Liver (tissue), 9 donors: Measurements from ENCODE around the gene TSPAN12. TPM values are rescaled to one million over a fixed set of nuclear protein-coding genes. Genes with fewer than 3 reads are reported as not detected.

Source experiments
- DNase-seq: peaks from one replicate; pipeline ENCODE4 v3.0.0-alpha.2; 2017; ENCODE audit warnings: low spot score
- H3K27ac ChIP-seq, 2 donors: one replicate each; pipeline ENCODE4 v1.7.0; 2013; ENCODE audit warnings: inconsistent platforms in 2 of 2, low read length in 2 of 2, control low read depth in 1 of 2, low read depth in 1 of 2, mild to moderate bottlenecking in 1 of 2
- H3K27me3 ChIP-seq, 4 donors: one replicate each; pipeline versions ENCODE4 v1.6.1 to v1.7.0; 2013; ENCODE audit warnings: low read length in 3 of 4, inconsistent platforms in 1 of 4, mild to moderate bottlenecking in 1 of 4, moderate library complexity in 1 of 4; ENCODE audit not compliant: control insufficient read depth in 4 of 4, insufficient read depth in 4 of 4
- H3K36me3 ChIP-seq, 4 donors: one replicate each; pipeline versions ENCODE4 v1.6.1 to v1.7.0; 2013; ENCODE audit warnings: low read length in 3 of 4, mild to moderate bottlenecking in 3 of 4, low read depth in 1 of 4, moderate library complexity in 1 of 4; ENCODE audit not compliant: control insufficient read depth in 4 of 4, insufficient read depth in 3 of 4
- H3K4me1 ChIP-seq, 4 donors: one replicate each; pipeline versions ENCODE4 v1.6.1 to v1.7.0; 2013; ENCODE audit warnings: low read length in 3 of 4, mild to moderate bottlenecking in 3 of 4, moderate library complexity in 1 of 4; ENCODE audit not compliant: control insufficient read depth in 4 of 4, insufficient read depth in 4 of 4
- H3K4me3 ChIP-seq, 3 donors: one replicate each; pipeline versions ENCODE4 v1.6.1 to v1.7.0; 2013; ENCODE audit warnings: low read length in 3 of 3, control low read depth in 1 of 3, low read depth in 1 of 3, mild to moderate bottlenecking in 1 of 3
- H3K9ac ChIP-seq, 2 donors: one replicate each; pipeline ENCODE4 v1.7.0; 2013; ENCODE audit warnings: low read length in 2 of 2, mild to moderate bottlenecking in 2 of 2, moderate library complexity in 2 of 2, control low read depth in 1 of 2, low read depth in 1 of 2
- H3K9me3 ChIP-seq, 4 donors: one replicate each; pipeline versions ENCODE4 v1.6.1 to v1.7.0; 2013; ENCODE audit warnings: low read length in 3 of 4; ENCODE audit not compliant: control insufficient read depth in 4 of 4
- ATF3 ChIP-seq: IDR thresholded peaks from 2 replicates; pipeline ENCODE4 v1.6.1; 2016; ENCODE audit warnings: antibody characterized with exemption
- CTCF ChIP-seq: fragments of 150-350 bp; IDR thresholded peaks from 2 replicates; pipeline ENCODE4 v1.5.1; 2017; ENCODE audit warnings: improper control_type of control experiment, low read depth, low read length; ENCODE audit not compliant: missing input control
- EGR1 ChIP-seq, 2 donors: IDR thresholded peaks; 2 replicates each; pipeline ENCODE4 v1.6.1; 2016 to 2018; ENCODE audit warnings: antibody characterized with exemption in 2 of 2, low read depth in 2 of 2
- FOXA1 ChIP-seq: IDR thresholded peaks from 2 replicates; pipeline ENCODE4 v1.6.1; 2016; ENCODE audit warnings: antibody characterized with exemption
- FOXA2 ChIP-seq: IDR thresholded peaks from 2 replicates; pipeline ENCODE4 v1.6.1; 2016; ENCODE audit warnings: antibody characterized with exemption
- GABPA ChIP-seq, 2 donors: IDR thresholded peaks in 1 of 2; conservative IDR thresholded peaks in 1 of 2; 2 replicates each; pipeline ENCODE4 v1.6.1; 2016; ENCODE audit warnings: antibody characterized with exemption in 2 of 2, mild to moderate bottlenecking in 1 of 2, moderate library complexity in 1 of 2
- HNF4A ChIP-seq, 2 donors: conservative IDR thresholded peaks; 2 replicates each; pipeline ENCODE4 v1.6.1; 2016; ENCODE audit warnings: antibody characterized with exemption in 2 of 2, mild to moderate bottlenecking in 2 of 2
- HNF4G ChIP-seq: IDR thresholded peaks from 2 replicates; pipeline ENCODE4 v1.6.1; 2016; ENCODE audit warnings: antibody characterized with exemption
- JUND ChIP-seq, 2 donors: IDR thresholded peaks; 2 replicates each; pipeline ENCODE4 v1.6.1; 2016; ENCODE audit warnings: antibody characterized with exemption in 2 of 2
- MAX ChIP-seq: IDR thresholded peaks from 2 replicates; pipeline ENCODE4 v1.6.1; 2016; ENCODE audit warnings: antibody characterized with exemption
- NR2F2 ChIP-seq: IDR thresholded peaks from 2 replicates; pipeline ENCODE4 v1.6.1; 2016; ENCODE audit warnings: antibody characterized with exemption
- RAD21 ChIP-seq, 2 donors: IDR thresholded peaks; 2 replicates each; pipeline ENCODE4 v1.6.1; 2016; ENCODE audit warnings: antibody characterized with exemption in 2 of 2, mild to moderate bottlenecking in 2 of 2
- REST ChIP-seq: IDR thresholded peaks from 2 replicates; pipeline ENCODE4 v1.6.1; 2016; ENCODE audit warnings: antibody characterized with exemption, mild to moderate bottlenecking
- RXRA ChIP-seq, 2 donors: IDR thresholded peaks; 2 replicates each; pipeline ENCODE4 v1.6.1; 2017 to 2018; ENCODE audit warnings: antibody characterized with exemption in 2 of 2, mild to moderate bottlenecking in 1 of 2
- SP1 ChIP-seq: IDR thresholded peaks from 2 replicates; pipeline ENCODE4 v1.6.1; 2018; ENCODE audit warnings: antibody characterized with exemption, mild to moderate bottlenecking
- TAF1 ChIP-seq: conservative IDR thresholded peaks from 2 replicates; pipeline ENCODE4 v1.6.1; 2016; ENCODE audit warnings: antibody characterized with exemption, mild to moderate bottlenecking
- YY1 ChIP-seq: IDR thresholded peaks from 2 replicates; pipeline ENCODE4 v1.6.1; 2016; ENCODE audit warnings: antibody characterized with exemption, mild to moderate bottlenecking
- ZBTB33 ChIP-seq: IDR thresholded peaks from 2 replicates; pipeline ENCODE4 v1.6.1; 2016; ENCODE audit warnings: antibody characterized with exemption
- WGBS: extraction: QIAGEN DNeasy Blood & Tissue Kit; methylation state at CpG from one replicate; pipeline ENCODE4 v1.1.7; 2013; 5-methylcytosine and 5-hydroxymethylcytosine counted together
- polyA plus RNA-seq, 2 donors: library from polyadenylated mRNA; stranded (reverse) in 1 of 2; unstranded in 1 of 2; fragments of 200-250 nt in 1 of 2; fragments of >200 nt in 1 of 2; fragmentation: Nextera tagmentation in 1 of 2; extraction: Ambion mirVana in 1 of 2; gene quantifications; one replicate each; pipeline versions ENCODE4 v1.2.1 to v1.2.3, GENCODE V29; 2013 to 2015
- total RNA-seq, 2 donors: library from RNA; depleted of rRNA; stranded (reverse); fragments of >200 nt; gene quantifications; one replicate each; pipeline ENCODE4 v1.2.3, GENCODE V29; 2014
- donor health status: healthy.
- donor health status: healthy.
- donor health status: healthy.
- donor health status: healthy.
- donor health status: healthy.

Gene TSPAN12
- total and polyA plus RNA-seq, 4 donors: 10.6 to 21.5 (median 14.9) TPM

- H3K36me3 ChIP-seq: peaks cover 0 to 6% (median 0%) of the 10 kb centered on the region in 4 donors
- TF ChIP-seq MAX: no peak
- no peak for TF ChIP-seq NR2F2
- no peak for TF ChIP-seq HNF4A (conservative IDR thresholded peaks at IDR 0.05)
- no peak for TF ChIP-seq FOXA1
- TF ChIP-seq TAF1: no peak
- TF ChIP-seq EGR1 (IDR thresholded peaks at IDR 0.05; ENCODE audit: low read depth in 2 of 2): no peak
- no peak for TF ChIP-seq ZBTB33
- TF ChIP-seq SP1: no peak
- no peak for TF ChIP-seq RAD21 (IDR thresholded peaks at IDR 0.05)
- TF ChIP-seq YY1: no peak
- no peak for TF ChIP-seq FOXA2
- TF ChIP-seq JUND (IDR thresholded peaks at IDR 0.05): no peak
- TF ChIP-seq CTCF: no peak
- no peak for TF ChIP-seq RXRA (IDR thresholded peaks at IDR 0.05)
- no peak for TF ChIP-seq REST
- no peak for TF ChIP-seq ATF3
- TF ChIP-seq HNF4G: no peak
- TF ChIP-seq GABPA (IDR thresholded peaks at IDR 0.05 in 1 of 2, conservative IDR thresholded peaks at IDR 0.05 in 1 of 2): no peak
- 89% methylated on average over 6 of the region's 6 CpGs for WGBS
- no peak for DNase-seq
- no peaks in the 10 kb centered on the region for H3K9me3 ChIP-seq
- H3K4me3 ChIP-seq: no peak overlapping the region
- no peaks in the 10 kb centered on the region for H3K4me1 ChIP-seq
- H3K9ac ChIP-seq: no peak overlapping the region
- no peak overlapping the region for H3K27ac ChIP-seq
- H3K27me3 ChIP-seq: no peaks in the 10 kb centered on the region
These were observed 43.5 kb downstream of the TSPAN12 start for GRCh38 chr7:120814253-120814939.
